Measurements from ENCODE around the gene COG3.

DNA sequence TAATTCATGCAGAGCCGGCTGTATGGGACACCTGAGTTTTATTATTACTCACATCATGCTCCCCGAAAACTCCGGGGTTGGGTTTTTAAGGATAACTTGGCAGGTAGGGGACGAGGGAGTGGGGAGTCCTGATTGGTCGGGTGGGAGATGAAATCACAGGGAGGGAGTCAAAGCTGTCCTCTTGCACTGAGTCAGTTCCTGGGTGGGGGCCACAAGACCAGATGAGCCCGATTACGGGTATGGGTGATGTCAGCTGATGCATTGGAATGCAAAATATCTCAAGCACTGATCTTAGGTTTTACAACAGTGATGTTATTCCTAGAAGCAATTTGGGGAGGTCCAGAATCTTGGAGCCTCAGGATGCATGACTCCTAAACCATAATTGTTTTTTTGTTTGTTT lies 18.6 kb upstream of the COG3 start:
- TF ChIP-seq POLR2A (IDR thresholded peaks at IDR 0.05; ENCODE audit: low read depth, low read length) (no peak), TAF1 (IDR thresholded peaks at IDR 0.05; ENCODE audit: low read depth, low read length) (no peak)
